HCT116 (cell line): Measurements from ENCODE around the gene NOL9. TPM values are rescaled to one million over a fixed set of nuclear protein-coding genes. Genes with fewer than 3 reads are reported as not detected.

ENCODE experiments used
- ATAC-seq: fragments of 200-7000 bp; cut with Tn5 transposase; 2 replicates; pipeline ENCODE4 v1.9.1; 2020; ENCODE audit warnings: mild to moderate bottlenecking, moderate library complexity
- BruUV-seq: library from RNA; stranded (reverse); fragments of 400-500 nt; replicated peaks from 2 replicates; lab custom pipeline; 2021; lab: Mats Ljungman, UMichigan
- CTCF ChIA-PET: fragments of 300-600 bp; sonication (Branson Sonifier 250); formaldehyde crosslinking; loops from one replicate; lab custom pipeline; 2021; ENCODE audit warnings: antibody characterized with exemption; lab: Charles Lee
- POLR2A ChIA-PET: fragments of 300-600, 350-600 bp; sonication (Branson Sonifier 250); formaldehyde crosslinking; loops from one replicate; lab custom pipeline; 2021; ENCODE audit warnings: antibody characterized with exemption; lab: Charles Lee
- RAD21 ChIA-PET, 2 experiments: fragments of 300-600 bp; sonication (Branson Sonifier 250); formaldehyde crosslinking; loops; one replicate each; lab custom pipeline; 2023; ENCODE audit warnings: low total read pairs in 2 of 2; ENCODE audit not compliant: uncharacterized antibody in 2 of 2, unreplicated experiment in 2 of 2, low non-redundant PET in 1 of 2; lab: Charles Lee
- DNase-seq: peaks from one replicate; pipeline ENCODE4 v3.0.0-alpha.2; 2010; ENCODE audit warnings: low read depth, low spot score
- H2AFZ ChIP-seq: fragments of 200-600 bp; shearing (Covaris generic), sonication (generic); 2 replicates; pipeline ENCODE4 v1.6.1; 2017; ENCODE audit warnings: low read depth, mixed run types, mixed read lengths, antibody characterized with exemption, low read length; ENCODE audit not compliant: poor library complexity, severe bottlenecking
- H3K27ac ChIP-seq: 2 replicates; pipeline ENCODE4 v1.5.1; 2012; ENCODE audit warnings: low read depth, low read length
- H3K27me3 ChIP-seq: fragments of 200-600 bp; sonication (generic); 2 replicates; pipeline ENCODE4 v1.6.1; 2016; ENCODE audit warnings: mixed run types, low read length, mixed read lengths; ENCODE audit not compliant: insufficient read depth
- H3K36me3 ChIP-seq, 2 experiments: fragments of 200-500 bp in 1 of 2; fragments of 200-600 bp in 1 of 2; sonication (Bioruptor generic) in 1 of 2; sonication (generic) in 1 of 2; 2 replicates each; pipeline versions ENCODE4 v1.5.1 to v1.6.1; 2014 to 2016; ENCODE audit warnings: low read length in 2 of 2, inconsistent platforms in 1 of 2, mixed read lengths in 1 of 2, mixed run types in 1 of 2; ENCODE audit not compliant: insufficient read depth in 2 of 2, control insufficient read depth in 1 of 2
- H3K4me1 ChIP-seq, 2 experiments: fragments of 200-600 bp in 1 of 2; sonication (generic) in 1 of 2; 2 replicates each; pipeline versions ENCODE4 v1.5.1 to v1.6.1; 2012 to 2017; ENCODE audit warnings: low read length in 2 of 2, inconsistent platforms in 1 of 2, mild to moderate bottlenecking in 1 of 2, mixed read lengths in 1 of 2, mixed run types in 1 of 2, moderate library complexity in 1 of 2; ENCODE audit not compliant: insufficient read depth in 2 of 2, control insufficient read depth in 1 of 2
- H3K4me2 ChIP-seq: fragments of 200-600 bp; sonication (generic); 2 replicates; pipeline ENCODE4 v1.6.1; 2017; ENCODE audit warnings: mixed run types, low read length, mixed read lengths
- H3K4me3 ChIP-seq, 2 experiments: fragments of 200-600 bp in 1 of 2; sonication (generic) in 1 of 2; replicated peaks in 1 of 2; 2 replicates each; pipeline ENCODE4 v1.5.1; 2011 to 2016; ENCODE audit warnings: low read length in 2 of 2, control low read depth in 1 of 2, low read depth in 1 of 2, mild to moderate bottlenecking in 1 of 2, mixed read lengths in 1 of 2, mixed run types in 1 of 2
- H3K79me2 ChIP-seq: fragments of 200-600 bp; sonication (generic); 2 replicates; pipeline ENCODE4 v1.6.1; 2017; ENCODE audit warnings: mild to moderate bottlenecking, mixed run types, low read length, moderate library complexity, mixed read lengths; ENCODE audit not compliant: insufficient read depth
- H3K9ac ChIP-seq: fragments of 200-600 bp; sonication (generic); 2 replicates; pipeline ENCODE4 v1.6.1; 2016; ENCODE audit warnings: low read length, mixed read lengths
- H3K9me2 ChIP-seq: fragments of 200-600 bp; sonication (generic), shearing (Covaris generic); 2 replicates; pipeline ENCODE4 v1.6.1; 2017; ENCODE audit warnings: mixed run types, mild to moderate bottlenecking, moderate library complexity; ENCODE audit not compliant: insufficient read depth
- H3K9me3 ChIP-seq, 2 experiments: fragments of 200-500 bp in 1 of 2; fragments of 200-600 bp in 1 of 2; sonication (Bioruptor generic) in 1 of 2; sonication (generic) in 1 of 2; 2 replicates each; pipeline ENCODE4 v1.6.1; 2014 to 2017; ENCODE audit warnings: low read length in 2 of 2, mixed read lengths in 2 of 2, inconsistent platforms in 1 of 2, low read depth in 1 of 2, mild to moderate bottlenecking in 1 of 2, mixed run types in 1 of 2, moderate library complexity in 1 of 2; ENCODE audit not compliant: control insufficient read depth in 1 of 2, insufficient read depth in 1 of 2
- H4K20me1 ChIP-seq: fragments of 200-600 bp; sonication (generic), shearing (Covaris generic); 2 replicates; pipeline ENCODE4 v1.6.1; 2017; ENCODE audit warnings: mixed run types, mild to moderate bottlenecking, moderate library complexity; ENCODE audit not compliant: insufficient read depth
- POLR2A ChIP-seq: IDR thresholded peaks from 2 replicates; pipeline ENCODE4 v1.7.0; 2011; ENCODE audit warnings: borderline replicate concordance; ENCODE audit not compliant: insufficient read depth, insufficient read length; ENCODE audit errors: extremely low read depth
- POLR2AphosphoS5 ChIP-seq: IDR thresholded peaks from 2 replicates; pipeline ENCODE4 v1.6.1; 2011; ENCODE audit warnings: mild to moderate bottlenecking, low read depth, low read length, moderate library complexity
- SIN3A ChIP-seq: IDR thresholded peaks from 2 replicates; pipeline ENCODE4 v1.6.1; 2012; ENCODE audit warnings: low read depth
- YY1 ChIP-seq: IDR thresholded peaks from 2 replicates; pipeline ENCODE4 v1.6.1; 2011; ENCODE audit warnings: low read length, low read depth, moderate library complexity, mild to moderate bottlenecking; ENCODE audit not compliant: insufficient replicate concordance; ENCODE audit errors: extremely low read depth
- intact Hi-C: fragments of 100-400 bp; cut with micrococcal nuclease; formaldehyde crosslinking; loops from 2 replicates; pipeline ENCODE4 v1.10.0; 2022
- total RNA-seq: library from RNA; stranded (reverse); gene quantifications from one replicate; pipeline ENCODE4 v1.2.1, GENCODE V29; 2021; ENCODE audit not compliant: unreplicated experiment
- TF ChIP-seq, protein P1 (sequence below): IDR thresholded peaks from 2 replicates; pipeline ENCODE4 v1.6.1; 2011; ENCODE audit warnings: mild to moderate bottlenecking, low read length, moderate library complexity; ENCODE audit not compliant: insufficient replicate concordance; ENCODE audit errors: extremely low read depth
- TF ChIP-seq, protein P2 (sequence below): IDR thresholded peaks from 2 replicates; pipeline ENCODE4 v1.6.1; 2012; ENCODE audit warnings: low read depth

NOL9 gene
- total RNA-seq, 1 experiment from 2014 or later, result 46.4 TPM

DNA sequence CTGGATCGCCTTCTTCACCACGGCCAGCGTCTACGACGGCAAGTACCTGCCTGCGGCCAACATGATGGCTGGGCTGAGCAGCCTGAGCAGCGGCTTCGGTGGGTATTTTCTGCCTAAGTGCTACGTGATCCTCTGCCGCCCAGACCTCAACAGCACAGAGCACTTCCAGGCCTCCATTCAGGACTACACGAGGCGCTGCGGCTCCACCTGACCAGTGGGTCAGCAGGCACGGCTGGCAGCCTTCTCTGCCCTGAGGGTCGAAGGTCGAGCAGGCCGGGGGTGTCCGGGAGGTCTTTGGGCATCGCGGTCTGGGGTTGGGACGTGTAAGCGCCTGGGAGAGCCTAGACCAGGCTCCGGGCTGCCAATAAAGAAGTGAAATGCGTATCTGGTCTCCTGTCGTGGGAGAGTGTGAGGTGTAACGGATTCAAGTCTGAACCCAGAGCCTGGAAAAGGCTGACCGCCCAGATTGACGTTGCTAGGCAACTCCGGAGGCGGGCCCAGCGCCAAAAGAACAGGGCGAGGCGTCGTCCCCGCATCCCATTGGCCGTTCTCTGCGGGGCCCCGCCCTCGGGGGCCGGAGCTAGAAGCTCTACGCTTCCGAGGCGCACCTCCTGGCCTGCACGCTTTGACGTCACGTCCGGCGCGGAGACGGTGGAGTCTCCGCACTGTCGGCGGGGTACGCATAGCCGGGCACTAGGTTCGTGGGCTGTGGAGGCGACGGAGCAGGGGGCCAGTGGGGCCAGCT lies 25.2 kb upstream of the NOL9 start, which contains the start of gene ZBTB48:
TSS of gene ZBTB48 (plus strand) at position 621 of the 745 bp plus-strand sequence. CDS start 616 bp downstream, outside the sequence.
- peak within 1 kb of the TSS; percentile 74 for H3K9ac ChIP-seq
- CTCF ChIA-PET, result interaction anchor here (1.4 to 1.7 kb wide), 2 partner anchors 9 to 25 kb away, joined by 3 to 4 read pairs; partner anchors contain the start of gene NOL9
- ATAC-seq, result peak; percentile 96
- H3K36me3 ChIP-seq, result peaks cover 0 to 2% of the 10 kb centered on the region in 2 experiments; a peak in 1 of 4 replicates
- H2AFZ ChIP-seq, result no peak within 1 kb of the TSS
- no peaks in the 10 kb centered on the region for H3K9me3 ChIP-seq
- RAD21 ChIA-PET, result interaction anchor here in 1 of 2 experiments (0.7 kb wide), 1 partner anchor 33 kb away, joined by 5 read pairs; no protein-coding TSS in a partner anchor
- TSS peak; percentile 45 for BruUV-seq
- H3K79me2 ChIP-seq, result peaks cover 30% of the 10 kb centered on the region
- peak; percentile 91 for DNase-seq
- H3K4me1 ChIP-seq, result peaks cover 14 to 23% of the 10 kb centered on the region in 2 experiments
- intact Hi-C loops, result no loop called here
- no peaks in the 10 kb centered on the region for H3K27me3 ChIP-seq
- TF ChIP-seq, protein P1, sequence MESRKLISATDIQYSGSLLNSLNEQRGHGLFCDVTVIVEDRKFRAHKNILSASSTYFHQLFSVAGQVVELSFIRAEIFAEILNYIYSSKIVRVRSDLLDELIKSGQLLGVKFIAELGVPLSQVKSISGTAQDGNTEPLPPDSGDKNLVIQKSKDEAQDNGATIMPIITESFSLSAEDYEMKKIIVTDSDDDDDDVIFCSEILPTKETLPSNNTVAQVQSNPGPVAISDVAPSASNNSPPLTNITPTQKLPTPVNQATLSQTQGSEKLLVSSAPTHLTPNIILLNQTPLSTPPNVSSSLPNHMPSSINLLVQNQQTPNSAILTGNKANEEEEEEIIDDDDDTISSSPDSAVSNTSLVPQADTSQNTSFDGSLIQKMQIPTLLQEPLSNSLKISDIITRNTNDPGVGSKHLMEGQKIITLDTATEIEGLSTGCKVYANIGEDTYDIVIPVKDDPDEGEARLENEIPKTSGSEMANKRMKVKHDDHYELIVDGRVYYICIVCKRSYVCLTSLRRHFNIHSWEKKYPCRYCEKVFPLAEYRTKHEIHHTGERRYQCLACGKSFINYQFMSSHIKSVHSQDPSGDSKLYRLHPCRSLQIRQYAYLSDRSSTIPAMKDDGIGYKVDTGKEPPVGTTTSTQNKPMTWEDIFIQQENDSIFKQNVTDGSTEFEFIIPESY, result peak; percentile 24
- no peak for TF ChIP-seq YY1
- peak; percentile 98 for TF ChIP-seq POLR2AphosphoS5
- TF ChIP-seq, protein P2, sequence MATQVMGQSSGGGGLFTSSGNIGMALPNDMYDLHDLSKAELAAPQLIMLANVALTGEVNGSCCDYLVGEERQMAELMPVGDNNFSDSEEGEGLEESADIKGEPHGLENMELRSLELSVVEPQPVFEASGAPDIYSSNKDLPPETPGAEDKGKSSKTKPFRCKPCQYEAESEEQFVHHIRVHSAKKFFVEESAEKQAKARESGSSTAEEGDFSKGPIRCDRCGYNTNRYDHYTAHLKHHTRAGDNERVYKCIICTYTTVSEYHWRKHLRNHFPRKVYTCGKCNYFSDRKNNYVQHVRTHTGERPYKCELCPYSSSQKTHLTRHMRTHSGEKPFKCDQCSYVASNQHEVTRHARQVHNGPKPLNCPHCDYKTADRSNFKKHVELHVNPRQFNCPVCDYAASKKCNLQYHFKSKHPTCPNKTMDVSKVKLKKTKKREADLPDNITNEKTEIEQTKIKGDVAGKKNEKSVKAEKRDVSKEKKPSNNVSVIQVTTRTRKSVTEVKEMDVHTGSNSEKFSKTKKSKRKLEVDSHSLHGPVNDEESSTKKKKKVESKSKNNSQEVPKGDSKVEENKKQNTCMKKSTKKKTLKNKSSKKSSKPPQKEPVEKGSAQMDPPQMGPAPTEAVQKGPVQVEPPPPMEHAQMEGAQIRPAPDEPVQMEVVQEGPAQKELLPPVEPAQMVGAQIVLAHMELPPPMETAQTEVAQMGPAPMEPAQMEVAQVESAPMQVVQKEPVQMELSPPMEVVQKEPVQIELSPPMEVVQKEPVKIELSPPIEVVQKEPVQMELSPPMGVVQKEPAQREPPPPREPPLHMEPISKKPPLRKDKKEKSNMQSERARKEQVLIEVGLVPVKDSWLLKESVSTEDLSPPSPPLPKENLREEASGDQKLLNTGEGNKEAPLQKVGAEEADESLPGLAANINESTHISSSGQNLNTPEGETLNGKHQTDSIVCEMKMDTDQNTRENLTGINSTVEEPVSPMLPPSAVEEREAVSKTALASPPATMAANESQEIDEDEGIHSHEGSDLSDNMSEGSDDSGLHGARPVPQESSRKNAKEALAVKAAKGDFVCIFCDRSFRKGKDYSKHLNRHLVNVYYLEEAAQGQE, result no peak
- TF ChIP-seq SIN3A, result peak; percentile 86
- TF ChIP-seq POLR2A, result peak; percentile 49
- TF ChIP-seq, all 23 proteins: peak for 4
- no peaks in the 10 kb centered on the region for H3K9me2 ChIP-seq
- no peaks in the 10 kb centered on the region for H4K20me1 ChIP-seq
- H3K4me2 ChIP-seq, result peak within 1 kb of the TSS; percentile 84
- H3K4me3 ChIP-seq, result peak within 1 kb of the TSS; percentile 79 to 91
- H3K27ac ChIP-seq, result peak within 1 kb of the TSS; percentile 48
- POLR2A ChIA-PET, result interaction anchor here (0.6 to 1.6 kb wide), 6 partner anchors 10 to 41 kb away, joined by 3 to 10 read pairs (median 3); partner anchors contain the start of gene KLHL21
